ENCODE data around the gene KLHL26. TPM values are rescaled to one million over a fixed set of nuclear protein-coding genes. Genes with fewer than 3 reads are reported as not detected.

Gene KLHL26
- total RNA-seq, 1 donor from 2014 or later: 10.5 TPM

DNA sequence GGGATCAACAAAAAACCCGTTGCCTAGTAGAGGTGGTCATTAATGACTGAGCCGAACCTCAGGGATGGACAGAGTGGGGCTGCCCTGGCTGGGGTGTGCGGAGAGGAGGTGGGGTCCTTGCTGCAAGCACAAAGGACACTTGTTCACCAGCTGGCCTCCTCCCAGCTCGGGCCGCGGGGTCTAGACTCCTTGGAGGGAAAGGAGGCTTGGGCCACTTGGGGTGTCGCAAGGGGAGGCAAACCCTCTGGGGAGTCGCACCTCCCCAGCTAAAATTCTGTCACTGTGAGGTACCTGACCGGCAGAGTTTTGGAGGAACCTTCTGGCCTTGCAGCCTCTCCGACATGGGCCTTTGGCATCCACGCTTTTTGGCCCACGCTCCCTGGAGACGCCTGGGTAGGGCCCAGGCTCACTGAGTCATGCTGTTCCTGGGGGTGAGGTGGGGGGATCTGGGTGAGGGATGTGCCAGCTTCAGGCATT is 8.2 kb downstream of the KLHL26 start:
- intact Hi-C loops (cut with micrococcal nuclease): no loop called here

DNA sequence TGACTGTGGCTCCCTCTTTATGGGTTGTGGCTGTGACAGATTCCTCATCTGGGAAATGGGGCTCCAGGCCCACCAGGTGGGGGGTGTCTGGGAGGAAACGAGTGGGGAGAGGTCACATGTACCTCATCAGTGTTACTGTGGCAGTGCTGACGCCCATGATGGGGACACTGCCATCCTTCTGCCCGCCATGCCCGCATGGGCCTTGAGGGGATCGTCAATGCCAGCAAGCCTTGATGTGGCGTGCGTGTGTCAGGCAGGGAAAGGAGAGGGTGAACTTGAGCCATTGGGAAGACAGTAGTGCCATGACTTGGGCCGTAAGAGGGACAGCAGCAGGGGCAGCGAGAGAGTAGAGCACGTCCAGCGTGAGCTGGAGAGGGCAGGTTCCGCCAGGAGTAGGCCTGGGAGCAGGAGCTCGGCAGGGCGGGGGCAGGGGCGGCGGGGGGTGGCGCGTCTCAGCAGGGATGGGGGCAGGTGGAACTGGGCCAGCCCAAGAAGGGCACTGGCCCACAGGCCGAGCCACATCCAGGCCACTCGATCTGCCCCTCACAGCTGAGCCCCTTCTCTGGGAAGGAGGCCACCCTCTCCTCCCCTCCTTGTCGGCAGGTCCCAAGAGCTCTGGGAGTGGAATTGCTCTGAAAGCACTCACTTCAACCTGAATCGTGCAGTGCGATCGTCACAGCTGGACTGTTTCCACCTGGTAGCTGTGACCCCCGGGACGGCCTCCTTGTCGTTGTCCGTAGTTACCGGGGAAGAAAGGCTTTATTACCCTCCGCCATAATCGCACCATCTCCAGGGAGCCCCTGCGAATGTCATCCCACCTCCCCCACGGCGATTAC is 9.9 kb downstream of the KLHL26 start:
- intact Hi-C loops (cut with micrococcal nuclease): no loop called here

DNA sequence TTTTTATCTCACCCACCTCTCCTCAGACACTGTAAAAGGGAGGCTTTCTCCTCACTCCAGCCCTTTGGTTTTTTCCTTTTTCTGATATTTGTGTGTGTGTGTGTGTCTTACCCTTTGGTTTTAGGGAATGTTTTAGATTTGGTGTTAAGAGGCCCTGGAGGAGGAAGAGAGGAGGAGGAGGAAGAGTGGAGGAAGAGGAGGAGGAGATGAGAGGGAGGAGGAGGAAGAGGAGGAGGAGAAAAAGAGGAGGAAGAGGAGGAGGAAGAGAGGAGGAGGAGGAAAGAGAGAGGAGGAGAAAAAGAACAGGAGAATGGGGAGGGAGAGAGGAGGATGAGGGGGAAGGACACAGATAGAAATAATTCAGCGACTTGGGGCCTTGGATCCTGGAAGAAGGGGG is 10.5 kb downstream of the KLHL26 start:
- intact Hi-C loops (cut with micrococcal nuclease): no loop called here

DNA sequence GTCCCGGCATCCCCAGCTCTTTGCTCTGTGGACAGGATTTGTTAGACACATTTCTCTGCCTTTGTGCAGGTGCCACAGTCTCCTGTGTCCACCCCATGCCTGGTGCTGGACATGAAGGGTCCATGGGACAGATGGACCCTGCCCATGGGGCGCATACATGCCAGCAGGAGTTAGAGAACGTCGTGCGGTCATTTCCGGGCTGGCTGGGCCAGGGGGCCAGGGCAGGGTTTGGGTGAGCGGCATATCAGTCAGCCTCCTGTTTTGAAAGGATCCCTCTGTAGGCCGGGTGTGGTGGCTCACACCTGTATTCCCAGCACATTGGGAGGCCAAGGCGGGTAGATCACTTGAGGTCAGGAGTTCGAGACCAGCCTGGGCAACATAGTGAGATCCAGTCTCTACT is 11.0 kb downstream of the KLHL26 start:
- intact Hi-C loops (cut with micrococcal nuclease): no loop called here

DNA sequence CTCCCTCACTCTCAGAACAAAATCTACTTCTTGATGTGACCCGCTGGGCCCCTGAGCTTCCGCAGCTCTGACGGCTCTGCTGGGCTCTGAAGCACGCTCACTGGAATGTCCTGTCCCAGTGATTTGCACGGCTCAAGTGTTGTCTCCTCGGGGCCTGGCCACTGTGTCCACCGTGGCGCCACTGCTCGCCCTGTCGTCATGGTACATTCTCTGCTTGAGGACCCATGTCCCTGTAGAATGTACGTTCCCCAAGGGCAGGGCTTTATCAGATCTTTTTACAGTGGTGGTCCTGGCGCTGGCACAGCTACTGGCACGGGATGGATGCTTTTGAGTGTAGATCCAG is 12.1 kb downstream of the KLHL26 start:
- intact Hi-C loops (cut with micrococcal nuclease): no loop called here

DNA sequence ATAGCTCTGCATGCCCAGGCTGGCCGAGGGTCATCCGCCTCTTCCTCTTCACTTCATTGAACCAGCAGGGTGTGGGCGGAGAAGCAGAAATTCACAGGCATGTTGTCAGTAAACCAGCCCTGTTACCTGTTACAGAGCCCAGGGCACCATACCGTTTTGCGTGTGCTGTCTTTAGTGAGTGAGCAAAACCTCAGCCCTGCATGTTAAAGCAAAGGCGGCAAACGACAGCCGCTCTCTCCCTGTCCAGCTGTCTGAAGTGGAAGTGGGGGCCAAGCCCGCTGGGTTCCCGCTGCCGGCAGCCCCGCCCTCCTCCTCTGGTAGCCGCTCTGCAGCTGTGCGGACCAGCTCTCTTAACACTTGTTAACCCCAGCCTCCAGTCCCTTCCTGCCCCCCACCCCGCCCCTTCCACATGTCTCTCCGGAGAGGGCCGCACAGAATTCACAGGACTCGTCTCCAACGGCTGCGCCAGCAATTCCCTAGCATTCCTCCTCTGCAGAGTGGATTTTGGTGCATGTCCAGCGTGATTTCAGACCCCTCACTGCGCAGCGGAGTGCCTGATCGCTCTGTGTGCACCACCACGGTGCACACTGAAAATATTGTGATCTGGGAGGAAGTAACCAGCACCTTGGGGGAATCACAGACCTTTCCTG is 12.7 kb downstream of the KLHL26 start:
- intact Hi-C loops (cut with micrococcal nuclease): no loop called here

DNA sequence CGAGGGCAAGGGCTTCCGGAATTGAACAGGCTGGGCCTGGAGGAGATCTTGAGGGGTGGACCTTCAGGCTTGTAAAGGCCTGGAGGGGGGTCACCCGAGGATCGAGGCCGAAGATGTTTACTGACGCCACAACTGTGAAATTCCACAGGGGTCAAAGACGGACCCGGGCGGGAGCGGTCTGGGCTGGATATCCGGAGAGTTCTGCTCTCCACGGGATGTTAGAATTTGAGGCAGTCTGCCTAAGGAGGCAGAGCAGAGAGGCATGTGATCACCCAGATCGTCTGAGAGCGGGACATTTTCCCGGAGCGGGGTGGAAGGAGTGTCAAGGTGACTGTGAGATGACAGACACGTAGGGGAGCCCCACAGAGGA is 13.2 kb downstream of the KLHL26 start:
- intact Hi-C loops (cut with micrococcal nuclease): no loop called here

DNA sequence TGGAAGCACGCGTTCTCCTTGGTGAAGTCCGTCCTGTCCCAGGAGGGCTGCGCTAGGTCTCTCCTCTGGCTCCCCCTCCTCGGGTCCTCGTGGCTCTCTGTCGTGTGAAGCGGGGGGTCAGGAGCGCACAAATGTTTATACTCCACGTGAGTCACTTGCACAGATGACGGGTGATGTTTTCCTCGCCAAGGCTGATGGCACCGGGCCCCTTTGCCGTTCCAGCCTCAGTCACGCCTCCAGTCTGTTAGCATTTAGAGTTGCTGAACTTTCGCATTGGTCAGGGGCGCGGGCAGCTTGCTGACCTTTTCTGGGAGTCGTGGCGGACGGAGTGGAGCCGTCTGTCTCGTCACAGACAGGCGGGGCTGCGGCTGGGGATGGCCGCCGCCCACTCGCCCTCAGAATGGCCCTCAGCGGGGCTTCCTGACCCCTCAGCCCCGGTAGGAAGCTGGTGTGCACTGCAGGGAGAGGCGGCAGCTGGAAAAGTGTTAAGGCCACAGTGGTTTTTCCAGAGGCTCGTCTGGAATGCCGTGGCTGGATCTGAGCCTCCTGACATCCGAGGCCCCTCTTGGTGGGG is 13.7 kb downstream of the KLHL26 start:
- intact Hi-C loops (cut with micrococcal nuclease): no loop called here

DNA sequence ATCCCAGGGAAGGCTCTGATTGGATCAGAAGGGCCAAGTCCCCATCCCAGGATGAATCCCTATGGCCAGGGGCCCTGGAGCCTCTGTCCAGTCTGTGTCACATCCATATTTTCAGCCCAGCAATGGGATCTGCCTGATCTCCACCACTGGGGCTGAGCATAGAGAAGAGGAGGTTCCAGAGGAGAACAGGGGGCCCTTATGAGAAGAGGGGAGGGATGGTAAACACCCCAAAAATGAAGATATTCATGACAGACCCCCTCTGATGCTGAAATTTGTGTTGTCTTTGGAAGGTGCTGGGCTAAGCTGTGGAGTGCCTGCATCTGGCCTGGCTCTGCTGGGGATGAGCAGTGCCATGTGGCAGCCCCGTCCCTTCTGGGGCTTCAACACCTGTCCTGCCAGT is 14.5 kb downstream of the KLHL26 start:
- intact Hi-C loops (cut with micrococcal nuclease): no loop called here

DNA sequence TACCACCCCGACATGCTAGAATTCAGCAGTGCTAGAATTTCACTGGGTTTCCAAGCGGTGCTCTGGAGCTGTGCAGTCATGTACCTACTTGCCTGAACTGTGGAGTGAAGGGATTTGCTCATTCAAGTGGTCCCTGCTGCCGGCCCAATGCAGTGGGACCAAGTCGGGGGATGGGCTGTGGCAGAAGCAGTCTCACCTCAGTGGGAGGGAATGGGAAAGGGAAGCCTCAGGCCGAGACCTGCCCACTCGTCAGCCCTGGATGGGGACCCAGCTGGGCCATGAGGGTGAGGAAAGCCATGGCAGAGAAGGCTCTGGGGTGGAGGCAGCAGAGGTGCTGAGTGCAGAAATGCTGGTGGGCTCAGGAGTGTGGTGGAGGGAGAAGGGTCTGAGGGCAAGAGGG is 14.9 kb downstream of the KLHL26 start:
- intact Hi-C loops (cut with micrococcal nuclease): no loop called here

DNA sequence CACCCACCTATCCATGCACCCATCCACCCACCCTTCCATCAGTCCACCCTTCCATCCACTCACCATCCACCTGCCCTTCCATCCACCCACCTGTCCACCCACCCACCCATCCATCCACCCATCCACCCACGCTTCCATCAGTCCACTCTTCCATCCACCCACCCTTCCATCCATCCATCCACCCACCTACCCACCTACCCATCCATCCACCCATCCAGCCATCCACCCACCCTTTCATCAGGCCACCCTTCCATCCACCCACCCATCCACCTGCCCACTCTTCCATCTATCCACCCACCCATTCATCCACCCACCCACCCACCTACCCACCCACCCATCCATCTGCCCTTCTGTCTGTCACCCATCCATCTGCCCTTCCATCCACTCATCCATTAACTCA is 17.0 kb downstream of the KLHL26 start:
- intact Hi-C loops (cut with micrococcal nuclease): no loop called here

DNA sequence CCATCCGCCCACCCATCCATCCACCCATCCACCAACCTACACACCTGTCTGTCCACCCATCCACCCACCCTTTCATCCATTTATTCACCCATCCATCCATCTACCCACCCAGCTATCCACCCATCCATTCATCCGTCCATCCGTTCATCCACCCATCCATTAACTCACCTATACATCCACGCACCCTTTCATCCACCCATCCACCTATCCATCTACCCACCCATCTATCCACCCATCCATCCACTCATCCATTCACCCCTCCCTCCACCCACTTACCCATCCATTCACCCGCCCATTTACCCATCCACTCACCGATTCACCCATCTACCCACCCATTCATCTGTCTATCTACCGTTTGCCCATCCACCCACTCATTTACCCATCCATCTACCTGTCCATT is 17.6 kb downstream of the KLHL26 start:
- intact Hi-C loops (cut with micrococcal nuclease): no loop called here

DNA sequence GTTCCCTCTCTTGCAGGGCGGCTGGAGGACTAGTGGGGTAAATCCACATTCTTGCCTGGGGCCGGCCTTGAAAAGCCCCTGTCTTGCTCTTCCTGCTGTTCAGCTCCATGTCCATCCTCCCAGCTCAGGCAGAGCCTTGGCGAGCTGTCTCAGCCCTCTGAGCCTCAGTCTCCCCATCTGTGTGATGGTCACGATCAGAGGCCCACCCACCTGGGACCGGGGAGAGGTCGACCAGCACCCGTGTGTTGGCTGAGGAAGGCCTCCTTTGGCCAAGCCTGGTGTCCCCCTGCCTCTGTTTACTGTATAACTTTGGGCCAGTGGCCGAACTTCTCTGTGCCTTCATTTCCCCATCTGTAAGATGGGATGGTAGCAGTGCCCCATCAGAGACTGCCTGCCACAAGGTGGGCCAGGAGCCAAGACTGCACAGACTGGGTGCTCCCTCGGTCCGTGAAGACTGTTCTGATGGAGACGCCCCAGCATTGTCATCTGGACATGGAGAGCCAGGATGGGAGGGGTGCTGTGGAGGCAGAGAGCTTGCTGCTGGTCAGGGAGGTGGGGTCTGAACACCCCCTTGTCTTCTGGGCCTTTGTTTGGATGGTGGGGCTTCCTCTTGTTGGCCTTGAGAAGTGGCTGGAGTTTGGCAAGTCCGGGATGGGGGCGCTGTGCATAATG is 18.5 kb downstream of the KLHL26 start:
- intact Hi-C loops (cut with micrococcal nuclease): no loop called here

DNA sequence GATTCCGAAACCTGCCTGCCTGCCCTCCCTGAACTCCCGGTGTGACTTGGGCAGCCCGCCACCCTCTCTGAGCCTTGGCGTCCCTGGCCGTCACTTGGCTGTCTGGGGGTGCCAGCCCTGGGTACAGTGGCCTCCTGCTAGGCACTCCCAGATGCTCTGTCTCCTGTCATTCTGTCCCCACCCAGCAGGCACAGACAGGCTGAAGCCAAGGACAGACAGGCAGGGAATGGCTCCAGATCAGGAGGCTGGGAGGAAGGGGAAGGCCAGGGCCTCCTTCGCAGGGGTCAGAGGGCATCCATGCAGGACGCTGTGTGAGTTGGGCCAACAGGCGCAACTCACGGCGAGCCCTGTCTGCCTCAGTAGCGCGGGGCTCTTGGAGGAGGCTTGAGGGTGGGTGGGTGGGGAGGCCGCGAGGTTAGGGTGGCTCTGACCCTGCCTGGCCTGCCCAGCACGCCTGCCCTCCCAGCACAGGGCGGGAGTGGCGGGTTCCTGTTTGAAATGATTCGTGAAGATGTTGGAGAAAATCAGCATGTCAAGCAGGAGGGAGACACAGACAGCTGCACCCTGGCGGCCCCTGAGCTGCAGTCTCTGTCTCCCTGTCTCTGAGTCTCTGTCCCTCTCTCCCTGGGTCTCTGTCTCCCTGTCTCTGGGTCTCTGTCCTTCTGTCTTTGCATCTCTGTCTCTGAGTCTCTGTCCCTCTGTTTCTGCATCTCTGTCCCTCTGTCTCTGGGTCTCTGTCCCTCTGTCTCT is 19.7 kb downstream of the KLHL26 start:
- intact Hi-C loops (cut with micrococcal nuclease): no loop called here

DNA sequence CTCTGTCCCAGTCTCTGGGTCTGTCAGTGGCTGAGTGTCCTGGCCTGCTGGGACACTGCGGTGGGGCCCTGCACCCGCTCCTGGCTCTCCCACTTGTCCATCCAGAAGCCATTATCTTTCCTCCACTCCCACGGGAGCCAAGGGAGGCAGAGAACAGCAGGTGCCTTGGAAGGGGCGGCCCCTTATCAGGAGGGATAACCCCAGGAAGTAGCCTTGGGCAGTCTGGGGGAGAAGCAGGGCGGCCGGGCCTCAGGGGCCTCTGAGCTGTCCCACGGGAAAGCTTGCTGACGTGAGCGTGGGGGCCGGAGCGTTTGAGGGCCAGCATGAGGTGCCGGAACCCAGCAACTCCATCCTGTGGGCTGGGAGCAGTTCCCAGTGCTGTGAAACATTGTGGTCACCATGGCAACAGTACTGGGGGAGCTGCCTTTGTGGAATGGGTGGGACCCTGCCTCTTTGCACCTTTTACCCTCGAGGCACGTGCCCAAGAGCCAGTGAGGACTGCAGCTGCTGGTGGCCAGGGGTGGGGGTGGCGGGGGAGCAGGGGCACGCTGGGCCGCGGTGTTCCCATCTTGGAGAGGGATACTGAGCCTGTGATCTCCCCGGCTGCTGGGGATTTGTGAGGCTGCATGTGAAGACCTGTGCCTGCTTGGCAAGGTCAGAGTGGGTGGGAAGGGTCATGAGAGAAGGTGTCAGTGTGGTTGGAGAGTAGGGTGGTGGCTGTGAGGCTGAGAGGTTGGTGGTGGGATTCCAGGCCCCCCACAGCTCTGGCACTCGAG is 20.9 kb downstream of the KLHL26 start:
- intact Hi-C loops (cut with micrococcal nuclease): no loop called here

DNA sequence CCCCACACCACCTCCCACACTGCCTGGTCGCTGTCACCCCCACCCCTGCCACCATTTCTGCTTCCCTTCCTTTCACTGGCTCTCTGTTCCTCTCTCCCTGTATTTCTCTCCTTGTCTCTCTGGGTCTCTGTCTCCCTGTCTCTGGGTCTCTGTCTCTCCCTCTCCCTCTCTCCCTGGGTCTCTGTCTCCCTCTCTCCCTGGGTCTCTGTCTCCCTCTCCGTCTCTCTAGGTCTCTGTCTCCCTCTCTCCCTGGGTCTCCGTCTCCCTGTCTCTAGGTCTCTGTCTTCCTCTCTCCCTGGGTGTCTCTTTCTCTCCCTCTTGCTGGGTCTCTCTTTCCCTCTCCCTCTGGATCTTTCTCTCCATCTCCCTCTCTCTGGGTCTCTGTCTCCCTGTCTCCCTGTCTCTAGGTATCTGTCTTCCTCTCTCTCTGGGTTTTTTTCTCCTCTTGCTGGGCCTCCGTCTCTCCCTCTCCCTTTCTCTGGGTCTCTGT is 21.6 kb downstream of the KLHL26 start:
- intact Hi-C loops (cut with micrococcal nuclease): no loop called here

DNA sequence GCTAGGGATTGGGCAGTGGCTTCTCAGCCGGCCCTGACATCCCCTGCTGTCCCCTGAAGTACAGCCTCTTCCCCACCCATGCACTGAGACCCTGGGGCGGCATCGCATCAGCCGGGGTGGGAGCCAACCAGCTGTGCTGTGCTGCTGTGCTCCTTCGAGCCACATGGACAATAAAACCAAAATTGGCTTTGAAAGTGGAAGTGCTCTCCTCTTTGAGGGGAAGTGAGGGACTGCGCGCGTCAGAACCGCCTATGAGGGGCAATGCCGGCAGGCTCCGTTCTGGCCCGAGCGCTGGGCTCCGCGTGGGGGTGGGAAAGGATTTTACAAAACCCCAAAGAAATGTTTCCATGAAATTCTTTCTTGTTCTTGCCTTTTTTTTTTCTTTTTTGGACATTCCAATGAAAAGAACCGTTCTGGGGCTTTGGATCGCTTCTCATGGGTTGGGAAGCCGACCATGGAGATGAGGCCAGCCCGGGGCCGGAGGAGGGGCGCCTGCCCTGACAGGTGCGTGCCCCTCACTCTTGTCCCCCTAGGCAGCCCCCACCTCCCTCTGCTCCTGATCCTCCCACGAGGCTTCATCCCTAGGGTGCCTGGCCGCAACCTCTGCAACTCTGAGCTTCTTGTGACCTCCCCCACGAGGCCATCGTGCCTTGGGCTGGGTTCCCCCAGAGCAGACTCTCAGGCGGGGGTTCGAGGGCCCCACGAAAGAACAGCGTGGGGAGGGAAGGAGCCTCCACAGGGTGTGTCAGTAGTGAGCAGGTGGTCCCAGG is 22.6 kb downstream of the KLHL26 start:
- intact Hi-C loops (cut with micrococcal nuclease): no loop called here

DNA sequence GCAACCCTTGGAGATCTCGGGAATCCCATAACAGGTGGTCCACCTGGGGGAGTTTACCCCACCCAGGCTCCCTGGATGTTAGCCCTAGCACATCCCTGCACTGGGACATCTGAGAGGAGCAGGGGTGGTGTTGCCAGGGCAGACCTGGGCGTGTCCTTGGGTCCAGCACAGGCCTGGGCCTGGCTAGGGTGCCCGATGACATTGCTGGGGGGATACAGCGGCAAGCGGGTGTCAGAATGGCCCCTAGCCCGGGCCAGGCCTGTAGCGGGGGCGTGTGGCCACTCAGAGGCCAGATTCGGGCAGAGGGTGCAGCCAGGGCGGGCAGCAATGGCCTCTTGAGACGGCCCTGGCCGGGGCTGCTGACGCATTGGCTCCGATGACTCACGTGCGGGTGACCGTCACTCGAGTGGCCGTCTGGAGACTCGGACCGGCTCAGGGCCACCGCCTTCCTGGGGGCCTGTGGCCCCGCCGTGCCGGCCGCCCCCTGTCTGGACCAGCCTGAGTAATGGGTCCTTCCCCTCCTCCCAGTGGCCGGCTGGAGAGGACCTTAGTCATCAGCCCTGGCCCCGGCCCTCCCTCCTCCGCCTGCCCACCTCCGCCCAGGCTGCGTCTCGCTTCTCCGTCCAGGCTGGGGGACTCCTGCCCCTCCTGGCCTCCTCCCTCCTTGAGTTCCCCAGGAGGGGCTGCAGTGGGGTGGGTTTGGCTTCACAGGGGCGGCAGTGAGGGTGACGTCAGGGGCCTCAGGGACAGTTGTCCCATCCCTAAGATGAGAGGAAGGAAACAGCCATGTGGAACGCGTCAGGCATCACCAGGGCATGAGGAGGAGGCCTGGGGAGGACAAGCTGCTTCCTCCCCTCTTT is 23.5 kb downstream of the KLHL26 start:
- intact Hi-C loops (cut with micrococcal nuclease): no loop called here
